HEK293T (cell line): ENCODE data around the gene DLG1.

Experiments used
- CTCF ChIA-PET: fragments of 350-600 bp; formaldehyde crosslinking; extraction: SDS; loops from one replicate; lab custom pipeline; 2021; ENCODE audit warnings: antibody characterized with exemption, inconsistent platforms; lab: Yijun Ruan, JAX
- POLR2A ChIA-PET: fragments of 350-600 bp; formaldehyde crosslinking; extraction: SDS; loops from one replicate; lab custom pipeline; 2020; ENCODE audit warnings: antibody characterized with exemption, inconsistent platforms; lab: Yijun Ruan, JAX
- DNase-seq: peaks from one replicate; pipeline ENCODE4 v3.0.0; 2012; ENCODE audit warnings: mixed read lengths; ENCODE audit errors: extremely low spot score
- ARNT ChIP-seq: fragments of 450-650 bp; IDR thresholded peaks from 2 replicates; pipeline ENCODE4 v1.6.1; 2017; ENCODE audit warnings: mild to moderate bottlenecking
- BHLHE40 ChIP-seq: fragments of 450-650 bp; IDR thresholded peaks from 2 replicates; pipeline ENCODE4 v1.6.1; 2016; ENCODE audit warnings: mild to moderate bottlenecking, moderate library complexity, borderline replicate concordance
- CTBP1 ChIP-seq: fragments of 450-650 bp; IDR thresholded peaks from 2 replicates; pipeline ENCODE4 v1.6.1; 2016; ENCODE audit warnings: borderline replicate concordance
- ELF4 ChIP-seq: fragments of 450-650 bp; IDR thresholded peaks from 2 replicates; pipeline ENCODE4 v1.6.1; 2017; ENCODE audit warnings: antibody characterized with exemption
- FOXA1 ChIP-seq: fragments of 450-650 bp; IDR thresholded peaks from 2 replicates; pipeline ENCODE4 v1.6.1; 2016; ENCODE audit warnings: mild to moderate bottlenecking
- FOXK2 ChIP-seq: fragments of 450-650 bp; IDR thresholded peaks from 2 replicates; pipeline ENCODE4 v1.6.1; 2016; ENCODE audit warnings: mild to moderate bottlenecking
- FOXM1 ChIP-seq: fragments of 450-650 bp; IDR thresholded peaks from 2 replicates; pipeline ENCODE4 v1.6.1; 2017; ENCODE audit warnings: mild to moderate bottlenecking, borderline replicate concordance
- HDGF ChIP-seq: fragments of 450-650 bp; IDR thresholded peaks from 2 replicates; pipeline ENCODE4 v1.6.1; 2017; ENCODE audit warnings: antibody characterized with exemption, borderline replicate concordance
- L3MBTL2 ChIP-seq: fragments of 450-650 bp; conservative IDR thresholded peaks from 2 replicates; pipeline ENCODE4 v1.6.1; 2016; ENCODE audit warnings: mild to moderate bottlenecking
- LEF1 ChIP-seq: fragments of 450-650 bp; IDR thresholded peaks from 2 replicates; pipeline ENCODE4 v1.6.1; 2017; ENCODE audit warnings: mild to moderate bottlenecking, borderline replicate concordance
- NFRKB ChIP-seq: fragments of 450-650 bp; IDR thresholded peaks from 2 replicates; pipeline ENCODE4 v1.6.1; 2016; ENCODE audit warnings: mild to moderate bottlenecking, moderate library complexity
- PKNOX1 ChIP-seq: fragments of 450-650 bp; IDR thresholded peaks from 2 replicates; pipeline ENCODE4 v1.6.1; 2016
- SP1 ChIP-seq: fragments of 450-650 bp; IDR thresholded peaks from 2 replicates; pipeline ENCODE4 v1.6.1; 2017
- SUZ12 ChIP-seq: fragments of 450-650 bp; IDR thresholded peaks from 2 replicates; pipeline ENCODE4 v1.6.1; 2016; ENCODE audit warnings: mild to moderate bottlenecking
- TARDBP ChIP-seq: fragments of 450-650 bp; IDR thresholded peaks from 2 replicates; pipeline ENCODE4 v1.6.1; 2016
- ZNF384 ChIP-seq: fragments of 450-650 bp; IDR thresholded peaks from 2 replicates; pipeline ENCODE4 v1.6.1; 2016

DLG1 gene

DNA sequence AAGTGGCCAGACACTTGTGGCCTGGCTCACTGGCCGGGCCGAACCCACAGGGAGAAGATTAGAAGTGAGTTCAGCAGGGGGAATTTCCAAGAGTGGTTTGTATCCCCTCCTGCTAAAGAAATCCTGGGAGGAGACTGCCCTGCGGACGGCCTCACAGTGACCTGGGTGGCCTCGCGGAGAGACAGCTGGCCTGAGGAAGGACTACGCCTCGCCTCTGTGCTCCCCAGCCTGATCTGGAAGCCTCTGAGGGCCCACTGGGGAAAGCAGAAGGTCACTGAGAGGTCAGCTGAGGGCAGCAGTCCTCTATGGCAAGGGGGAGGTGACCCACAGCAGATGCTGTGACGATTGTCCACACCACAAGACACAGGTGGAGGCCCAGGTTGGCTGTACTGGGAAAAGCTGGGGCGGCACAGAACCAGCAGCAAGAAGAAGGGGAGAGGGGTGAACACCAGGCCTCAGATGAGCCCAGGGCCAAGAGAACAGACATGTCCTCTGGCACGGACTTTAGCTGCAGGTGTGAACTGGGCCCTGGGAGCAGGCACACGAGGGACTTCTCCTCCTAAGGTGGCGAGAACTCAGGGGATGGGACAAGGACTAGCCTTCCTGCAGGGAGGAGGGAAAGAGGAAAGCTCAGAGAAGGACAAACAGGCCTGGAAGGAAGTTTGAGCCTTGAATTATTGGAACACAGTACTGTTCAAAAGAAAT is 37.2 kb upstream of the DLG1 start:
- CTCF ChIA-PET, result no interaction called here
- TF ChIP-seq FOXM1 (no peak), HDGF (no peak), PKNOX1 (no peak), BHLHE40 (no peak), FOXK2 (no peak), NFRKB (no peak), CTBP1 (no peak), L3MBTL2 (no peak)
- no peak for DNase-seq
- POLR2A ChIA-PET, result interaction anchor here (0.8 kb wide), 1 partner anchor 18 kb away, joined by 3 read pairs; no protein-coding TSS in a partner anchor

GRCh38 chr3:197333901-197334639 is 35.7 kb upstream of the DLG1 start:
- ChIA-PET POLR2A (no interaction called here), CTCF (no interaction called here)
- TF ChIP-seq L3MBTL2 (no peak), LEF1 (no peak), ELF4 (no peak), NFRKB (no peak), CTBP1 (no peak), BHLHE40 (no peak), HDGF (no peak), FOXM1 (no peak), SUZ12 (no peak), PKNOX1 (no peak)
- DNase-seq, result no peak

GRCh38 chr3:197331131-197331530 is 32.7 kb upstream of the DLG1 start:
- ChIA-PET CTCF (no interaction called here), POLR2A (no interaction called here)
- DNase-seq, result no peak
- TF ChIP-seq ELF4 (no peak), SUZ12 (no peak), PKNOX1 (no peak), TARDBP (no peak), SP1 (no peak), LEF1 (no peak), L3MBTL2 (no peak)

DNA sequence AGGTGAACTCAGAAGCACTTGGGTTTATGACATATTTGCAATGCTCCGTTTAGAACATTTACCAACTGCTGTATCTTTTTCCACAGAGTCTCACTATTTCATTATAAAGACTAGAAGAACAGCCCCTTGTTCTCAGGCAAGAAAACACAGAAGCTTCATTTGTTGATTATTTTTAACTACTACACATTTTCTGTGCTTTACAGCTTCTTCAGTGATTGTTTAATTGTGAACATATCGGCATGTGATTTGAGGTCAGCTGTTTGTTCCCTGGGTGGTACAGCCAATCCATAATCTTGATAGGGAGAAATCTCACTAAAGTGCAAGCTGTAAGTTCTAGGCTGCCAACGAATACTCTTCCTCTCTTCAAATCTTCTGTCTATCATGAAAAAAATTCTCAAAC is 31.0 kb upstream of the DLG1 start:
- ChIA-PET CTCF (no interaction called here), POLR2A (no interaction called here)
- no peak for DNase-seq
- TF ChIP-seq ARNT (no peak), SUZ12 (no peak), ZNF384 (no peak), ELF4 (no peak), L3MBTL2 (no peak)

DNA sequence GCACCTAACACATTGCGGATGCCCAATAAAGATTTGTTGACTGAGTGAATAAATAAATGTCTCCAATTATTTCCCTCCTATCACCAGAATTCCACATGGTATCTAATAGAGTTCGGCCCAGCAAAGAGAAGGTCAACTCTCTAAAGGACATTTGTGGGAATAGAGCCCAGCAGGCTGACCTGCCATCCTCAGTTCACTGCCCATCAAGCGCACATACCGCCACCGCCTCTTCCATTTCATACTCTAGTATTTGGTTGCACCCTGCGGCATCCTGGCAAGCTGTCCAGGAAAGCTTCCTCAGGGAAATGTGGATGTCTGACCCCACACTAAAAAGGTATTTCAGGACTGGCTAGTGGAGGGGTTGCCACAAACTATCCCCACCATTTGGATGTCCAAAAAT is 29.8 kb upstream of the DLG1 start:
- POLR2A ChIA-PET, result no interaction called here
- DNase-seq, result no peak
- TF ChIP-seq ARNT (no peak), BHLHE40 (no peak), SP1 (no peak), TARDBP (no peak), ELF4 (no peak), SUZ12 (no peak), FOXA1 (no peak), ZNF384 (no peak)
- CTCF ChIA-PET, result no interaction called here

- ChIA-PET CTCF (no interaction called here), POLR2A (no interaction called here)
- no peak for TF ChIP-seq NFRKB
- no peak for TF ChIP-seq FOXK2
- no peak for TF ChIP-seq TARDBP
- DNase-seq, result no peak
Observed at GRCh38 chr3:197327701-197328100, 29.3 kb upstream of the DLG1 start.

DNA sequence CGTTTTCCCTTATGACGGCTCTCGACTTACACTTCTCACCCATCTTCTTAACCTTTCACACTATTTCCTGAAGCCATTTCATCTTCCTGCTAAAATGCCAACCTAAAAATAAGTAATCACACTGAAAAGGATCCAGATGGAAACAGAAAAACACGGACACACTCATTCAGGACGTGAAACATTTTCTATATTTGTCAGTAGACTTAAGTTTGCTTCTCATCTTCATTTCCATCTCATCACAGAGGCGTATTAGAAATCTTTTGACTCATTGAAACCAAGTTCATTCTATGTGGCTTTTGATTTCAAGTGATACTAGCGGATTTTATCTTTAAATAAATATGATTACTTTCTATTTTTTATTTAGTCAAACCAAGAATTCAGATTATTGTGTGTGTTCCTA is 27.4 kb upstream of the DLG1 start:
- no peak for TF ChIP-seq SP1
- no peak for TF ChIP-seq FOXA1
- no peak for TF ChIP-seq TARDBP
- TF ChIP-seq L3MBTL2, result no peak
- TF ChIP-seq FOXK2, result no peak
- TF ChIP-seq NFRKB, result no peak
- no peak for TF ChIP-seq ZNF384
- TF ChIP-seq BHLHE40, result no peak
- TF ChIP-seq ELF4, result no peak
- TF ChIP-seq HDGF, result no peak
- TF ChIP-seq PKNOX1, result no peak
- DNase-seq, result no peak
- CTCF ChIA-PET, result no interaction called here
- POLR2A ChIA-PET, result no interaction called here
